IPS-18c (cell line): ENCODE results near the gene OOEP.

Experiments used
- H3K4me3 ChIP-seq: 2 replicates; pipeline ENCODE4 v1.7.0; 2013; ENCODE audit warnings: low read depth, mild to moderate bottlenecking, low read length, moderate library complexity; ENCODE audit not compliant: insufficient read depth
- H3K9me3 ChIP-seq: one replicate; pipeline ENCODE4 v1.6.1; 2013; ENCODE audit warnings: mild to moderate bottlenecking, low read length, moderate library complexity; ENCODE audit not compliant: control insufficient read depth, insufficient read depth

OOEP gene

DNA sequence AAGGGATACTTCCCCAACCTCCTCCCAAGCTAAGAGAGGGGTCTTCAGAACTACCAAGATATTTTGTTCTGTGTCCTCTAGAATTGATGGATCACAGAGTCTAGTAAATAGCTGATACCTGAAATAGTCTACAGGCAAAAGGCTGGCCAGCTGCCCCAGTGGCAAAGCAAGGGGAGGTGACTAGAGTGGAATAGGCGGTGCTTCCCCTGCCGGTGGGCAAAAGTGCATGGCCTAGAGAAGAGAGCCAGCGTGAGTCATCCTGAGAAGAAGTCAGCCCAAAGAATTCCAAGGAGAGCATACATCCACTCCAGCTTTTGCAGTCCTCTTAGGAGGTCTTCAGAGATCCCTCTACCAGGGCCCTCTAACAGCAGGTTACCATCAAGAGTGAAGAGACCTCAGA, 30.4 kb downstream of the OOEP start:
- Histone ChIP-seq H3K9me3 (no peaks in the 10 kb centered on the region), H3K4me3 (no peak overlapping the region)

DNA sequence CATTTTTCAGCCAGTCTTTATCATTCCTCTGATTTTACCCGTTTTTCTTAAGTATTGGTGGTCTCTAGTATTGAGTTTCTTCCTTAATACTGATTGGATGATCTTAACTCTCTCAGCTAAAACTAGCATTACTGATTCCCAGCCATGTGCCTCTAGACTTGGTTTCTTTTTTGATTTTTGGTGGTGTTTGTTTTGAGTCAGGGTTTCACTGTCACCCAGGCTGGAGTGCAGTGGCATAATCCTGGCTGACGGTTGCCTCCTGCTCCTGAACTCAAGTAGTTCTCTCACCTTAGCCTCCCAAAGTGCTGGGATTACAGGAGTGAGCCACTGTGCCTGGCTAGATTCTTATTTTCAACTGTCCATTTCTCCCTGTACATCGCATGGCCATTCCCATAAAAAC, 40.5 kb downstream of the OOEP start:
- no peak overlapping the region for H3K4me3 ChIP-seq
- no peaks in the 10 kb centered on the region for H3K9me3 ChIP-seq

DNA sequence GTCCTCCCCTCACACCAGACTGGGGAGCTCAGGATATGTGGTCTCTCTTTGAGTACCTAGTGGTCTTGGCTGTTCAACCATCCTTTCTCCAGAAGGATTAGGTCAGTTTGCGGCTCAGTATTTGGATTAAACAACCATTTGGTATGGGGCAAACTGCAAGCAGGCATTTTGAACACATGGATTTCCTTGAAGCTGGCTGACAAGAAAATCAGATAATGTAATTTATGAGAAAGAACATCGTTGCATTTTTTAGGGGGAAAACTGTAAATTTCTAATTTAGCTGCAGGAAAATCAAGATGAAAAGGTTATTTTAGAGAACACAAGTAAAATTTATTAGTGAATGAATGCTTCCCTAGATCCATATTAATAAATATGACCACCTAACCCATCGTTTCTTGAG, 40.9 kb downstream of the OOEP start:
- no peaks in the 10 kb centered on the region for H3K9me3 ChIP-seq
- no peak overlapping the region for H3K4me3 ChIP-seq

DNA sequence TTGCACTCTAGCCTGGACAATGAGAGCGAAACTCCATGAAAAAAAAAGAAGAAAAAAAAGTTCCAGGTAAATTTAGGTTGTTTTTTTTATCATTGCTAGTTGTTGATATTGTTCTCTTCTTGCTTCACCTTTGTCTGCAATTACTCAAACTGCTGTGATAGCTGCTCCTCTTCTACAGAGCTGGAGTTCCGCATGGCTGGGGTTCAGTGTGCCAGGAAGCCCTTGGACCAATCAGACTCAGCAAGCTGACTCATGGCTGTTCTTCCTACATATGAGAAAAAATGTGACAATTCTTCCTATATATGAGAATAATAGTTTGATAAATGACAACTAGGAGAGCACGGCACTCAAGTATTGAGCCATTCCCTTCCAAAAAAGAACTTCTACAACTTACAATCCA, 44.0 kb downstream of the OOEP start:
- no peaks in the 10 kb centered on the region for H3K9me3 ChIP-seq

DNA sequence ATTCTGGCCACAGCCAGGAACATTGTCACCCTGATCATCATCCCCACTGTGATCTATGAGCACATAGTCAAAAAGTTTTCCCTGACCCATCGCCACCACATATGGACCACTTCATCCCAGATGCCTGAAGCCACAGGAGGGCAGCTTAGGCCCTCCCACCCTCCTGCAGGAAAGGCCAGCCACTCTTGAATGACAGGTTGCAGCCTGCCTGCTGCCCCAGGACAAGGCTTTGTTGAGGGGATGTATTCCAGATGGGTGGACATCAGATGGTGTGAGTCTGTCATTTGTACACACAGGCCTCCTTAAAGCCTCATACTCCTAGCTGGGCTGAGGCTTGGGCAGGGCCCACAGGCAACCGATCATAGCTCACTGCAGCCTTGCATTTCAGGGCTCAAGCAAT, 46.4 kb downstream of the OOEP start:
- peaks cover 2% of the 10 kb centered on the region for H3K9me3 ChIP-seq
- no peak overlapping the region for H3K4me3 ChIP-seq

More for the DNA sequence above, 44.0 kb downstream of the OOEP start:
- no peak overlapping the region for H3K4me3 ChIP-seq
